BJ (cell line): ENCODE measurements around the gene PKIB. TPM values are rescaled to one million over a fixed set of nuclear protein-coding genes. Genes with fewer than 3 reads are reported as not detected.

Source experiments
- CTCF ChIA-PET: fragments of 350-600 bp; formaldehyde crosslinking; extraction: SDS; loops from one replicate; lab custom pipeline; 2021; ENCODE audit warnings: antibody characterized with exemption, inconsistent platforms; lab: Yijun Ruan, JAX
- POLR2A ChIA-PET: fragments of 300-600 bp; sonication (Branson Sonifier 250); formaldehyde crosslinking; extraction: SDS; loops from one replicate; lab custom pipeline; 2021; ENCODE audit warnings: antibody characterized with exemption; lab: Charles Lee
- DNase-seq: peaks from one replicate; pipeline ENCODE4 v3.0.0-alpha.2; 2011; ENCODE audit warnings: low read depth
- H3K27me3 ChIP-seq: 2 replicates; pipeline ENCODE4 v1.6.0; 2011; ENCODE audit warnings: low read length; ENCODE audit not compliant: control insufficient read depth, insufficient read depth
- H3K36me3 ChIP-seq: 2 replicates; pipeline ENCODE4 v1.5.1; 2011; ENCODE audit warnings: low read length; ENCODE audit not compliant: control insufficient read depth, insufficient read depth
- H3K4me3 ChIP-seq: 2 replicates; pipeline ENCODE4 v1.5.1; 2011; ENCODE audit warnings: low read depth, mild to moderate bottlenecking, control low read depth, low read length
- CTCF ChIP-seq: IDR thresholded peaks from 2 replicates; pipeline ENCODE4 v1.5.1; 2011; ENCODE audit warnings: low read depth, mild to moderate bottlenecking, control low read depth, inconsistent platforms, low read length, moderate library complexity; ENCODE audit not compliant: insufficient read depth
- polyA plus RNA-seq: library from polyadenylated mRNA; depleted of rRNA; stranded (reverse); fragments of >200 nt; gene quantifications from 2 replicates; pipeline ENCODE4 v1.2.3, GENCODE V29; 2011

PKIB gene
- polyA plus RNA-seq, 1 experiment, result not detected

GRCh38 chr6:122719176-122719575, 109.0 kb downstream of the PKIB start:
- ChIA-PET CTCF (no interaction called here), POLR2A (interaction anchor here (0.6 kb wide), 1 partner anchor 17 kb away, joined by 4 read pairs; no protein-coding TSS in a partner anchor)
- Histone ChIP-seq H3K27me3 (no peaks in the 10 kb centered on the region), H3K36me3 (no peaks in the 10 kb centered on the region), H3K4me3 (no peak overlapping the region)
- DNase-seq, result no peak
- no peak for TF ChIP-seq CTCF

- Histone ChIP-seq H3K36me3 (no peaks in the 10 kb centered on the region), H3K27me3 (no peaks in the 10 kb centered on the region), H3K4me3 (no peak overlapping the region)
- no peak for TF ChIP-seq CTCF
- CTCF ChIA-PET, result interaction anchor here (1.0 to 1.4 kb wide), 3 partner anchors 9 to 117 kb away, joined by 3 to 5 read pairs (median 4); no protein-coding TSS in a partner anchor
- no peak for DNase-seq
- POLR2A ChIA-PET, result no interaction called here
These were observed 112.5 kb downstream of the PKIB start for GRCh38 chr6:122722746-122723145.

- no peaks in the 10 kb centered on the region for H3K27me3 ChIP-seq
- CTCF ChIA-PET, result interaction anchor here (0.7 to 8.0 kb wide), 8 partner anchors 9 to 124 kb away, joined by 3 to 119 read pairs (median 4); partner anchors contain the start of gene PKIB
- no peaks in the 10 kb centered on the region for H3K36me3 ChIP-seq
- no peak for DNase-seq
- POLR2A ChIA-PET, result no interaction called here
- H3K4me3 ChIP-seq, result no peak overlapping the region
- TF ChIP-seq CTCF, result peak; percentile 65
These were observed 116.4 kb downstream of the PKIB start for GRCh38 chr6:122726649-122727048.

GRCh38 chr6:122727244-122727643, 117.0 kb downstream of the PKIB start:
- DNase-seq, result no peak
- Histone ChIP-seq H3K27me3 (no peaks in the 10 kb centered on the region), H3K4me3 (no peak overlapping the region), H3K36me3 (no peaks in the 10 kb centered on the region)
- POLR2A ChIA-PET, result no interaction called here
- CTCF ChIA-PET, result interaction anchor here (0.6 to 8.0 kb wide), 12 partner anchors 10 to 123 kb away, joined by 3 to 119 read pairs (median 4); partner anchors contain the start of gene SMPDL3A
- no peak for TF ChIP-seq CTCF

GRCh38 chr6:122730334-122730733, 120.1 kb downstream of the PKIB start:
- H3K27me3 ChIP-seq, result no peaks in the 10 kb centered on the region
- no peaks in the 10 kb centered on the region for H3K36me3 ChIP-seq
- no peak for DNase-seq
- ChIA-PET POLR2A (no interaction called here), CTCF (interaction anchor here (0.9 to 8.0 kb wide), 10 partner anchors 10 to 614 kb away, joined by 3 to 119 read pairs (median 6); no protein-coding TSS in a partner anchor)
- H3K4me3 ChIP-seq, result no peak overlapping the region
- no peak for TF ChIP-seq CTCF
